ENCODE results near the gene NSD2.

DNA sequence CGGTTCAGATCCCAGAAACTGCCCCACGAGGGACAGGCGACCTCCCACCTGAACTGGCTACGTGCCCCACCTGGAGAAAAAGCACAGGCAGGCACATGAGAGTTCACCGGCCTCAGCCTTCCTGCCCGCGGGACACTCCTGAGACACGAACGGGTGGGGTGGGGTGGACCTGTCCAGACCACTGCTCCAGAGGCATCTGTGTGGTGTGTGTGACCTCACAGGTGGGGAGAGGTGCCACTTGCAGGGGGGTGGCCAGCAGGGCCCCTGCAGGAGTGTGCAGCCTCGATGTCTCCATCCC, 119.1 kb downstream of the NSD2 start:
- TF ChIP-seq KLF16 (tag by site-specific recombination; IDR thresholded peaks at IDR 0.05) = no peak
- TF ChIP-seq ZNF184 (tag by site-specific recombination; IDR thresholded peaks at IDR 0.05) = no peak
- no peak for TF ChIP-seq ZNF433 (tag by site-specific recombination; IDR thresholded peaks at IDR 0.05; ENCODE audit: low read depth)
- TF ChIP-seq, protein P1, sequence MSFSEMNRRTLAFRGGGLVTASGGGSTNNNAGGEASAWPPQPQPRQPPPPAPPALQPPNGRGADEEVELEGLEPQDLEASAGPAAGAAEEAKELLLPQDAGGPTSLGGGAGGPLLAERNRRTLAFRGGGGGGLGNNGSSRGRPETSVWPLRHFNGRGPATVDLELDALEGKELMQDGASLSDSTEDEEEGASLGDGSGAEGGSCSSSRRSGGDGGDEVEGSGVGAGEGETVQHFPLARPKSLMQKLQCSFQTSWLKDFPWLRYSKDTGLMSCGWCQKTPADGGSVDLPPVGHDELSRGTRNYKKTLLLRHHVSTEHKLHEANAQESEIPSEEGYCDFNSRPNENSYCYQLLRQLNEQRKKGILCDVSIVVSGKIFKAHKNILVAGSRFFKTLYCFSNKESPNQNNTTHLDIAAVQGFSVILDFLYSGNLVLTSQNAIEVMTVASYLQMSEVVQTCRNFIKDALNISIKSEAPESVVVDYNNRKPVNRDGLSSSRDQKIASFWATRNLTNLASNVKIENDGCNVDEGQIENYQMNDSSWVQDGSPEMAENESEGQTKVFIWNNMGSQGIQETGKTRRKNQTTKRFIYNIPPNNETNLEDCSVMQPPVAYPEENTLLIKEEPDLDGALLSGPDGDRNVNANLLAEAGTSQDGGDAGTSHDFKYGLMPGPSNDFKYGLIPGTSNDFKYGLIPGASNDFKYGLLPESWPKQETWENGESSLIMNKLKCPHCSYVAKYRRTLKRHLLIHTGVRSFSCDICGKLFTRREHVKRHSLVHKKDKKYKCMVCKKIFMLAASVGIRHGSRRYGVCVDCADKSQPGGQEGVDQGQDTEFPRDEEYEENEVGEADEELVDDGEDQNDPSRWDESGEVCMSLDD (tag by site-specific recombination; IDR thresholded peaks at IDR 0.05) = no peak
- no peak for TF ChIP-seq ZSCAN16 (tag by site-specific recombination; IDR thresholded peaks at IDR 0.05)
- TF ChIP-seq, protein P2, sequence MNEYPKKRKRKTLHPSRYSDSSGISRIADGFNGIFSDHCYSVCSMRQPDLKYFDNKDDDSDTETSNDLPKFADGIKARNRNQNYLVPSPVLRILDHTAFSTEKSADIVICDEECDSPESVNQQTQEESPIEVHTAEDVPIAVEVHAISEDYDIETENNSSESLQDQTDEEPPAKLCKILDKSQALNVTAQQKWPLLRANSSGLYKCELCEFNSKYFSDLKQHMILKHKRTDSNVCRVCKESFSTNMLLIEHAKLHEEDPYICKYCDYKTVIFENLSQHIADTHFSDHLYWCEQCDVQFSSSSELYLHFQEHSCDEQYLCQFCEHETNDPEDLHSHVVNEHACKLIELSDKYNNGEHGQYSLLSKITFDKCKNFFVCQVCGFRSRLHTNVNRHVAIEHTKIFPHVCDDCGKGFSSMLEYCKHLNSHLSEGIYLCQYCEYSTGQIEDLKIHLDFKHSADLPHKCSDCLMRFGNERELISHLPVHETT (tag by site-specific recombination; IDR thresholded peaks at IDR 0.05) = no peak
- TF ChIP-seq, protein P3, sequence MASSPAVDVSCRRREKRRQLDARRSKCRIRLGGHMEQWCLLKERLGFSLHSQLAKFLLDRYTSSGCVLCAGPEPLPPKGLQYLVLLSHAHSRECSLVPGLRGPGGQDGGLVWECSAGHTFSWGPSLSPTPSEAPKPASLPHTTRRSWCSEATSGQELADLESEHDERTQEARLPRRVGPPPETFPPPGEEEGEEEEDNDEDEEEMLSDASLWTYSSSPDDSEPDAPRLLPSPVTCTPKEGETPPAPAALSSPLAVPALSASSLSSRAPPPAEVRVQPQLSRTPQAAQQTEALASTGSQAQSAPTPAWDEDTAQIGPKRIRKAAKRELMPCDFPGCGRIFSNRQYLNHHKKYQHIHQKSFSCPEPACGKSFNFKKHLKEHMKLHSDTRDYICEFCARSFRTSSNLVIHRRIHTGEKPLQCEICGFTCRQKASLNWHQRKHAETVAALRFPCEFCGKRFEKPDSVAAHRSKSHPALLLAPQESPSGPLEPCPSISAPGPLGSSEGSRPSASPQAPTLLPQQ (tag by site-specific recombination; IDR thresholded peaks at IDR 0.05) = no peak
- no peak for TF ChIP-seq ZBTB1 (tag by site-specific recombination; IDR thresholded peaks at IDR 0.05)
- TF ChIP-seq SP2 (tag by site-specific recombination; IDR thresholded peaks at IDR 0.05) = no peak
